GM18520 (cell line): ENCODE measurements around the gene NCKIPSD.

Source experiments
- ATAC-seq: cut with Tn5 transposase; IDR thresholded peaks from one replicate; pipeline ENCODE4 v1.9.1; 2021; ENCODE audit not compliant: unreplicated experiment

The NCKIPSD gene

DNA sequence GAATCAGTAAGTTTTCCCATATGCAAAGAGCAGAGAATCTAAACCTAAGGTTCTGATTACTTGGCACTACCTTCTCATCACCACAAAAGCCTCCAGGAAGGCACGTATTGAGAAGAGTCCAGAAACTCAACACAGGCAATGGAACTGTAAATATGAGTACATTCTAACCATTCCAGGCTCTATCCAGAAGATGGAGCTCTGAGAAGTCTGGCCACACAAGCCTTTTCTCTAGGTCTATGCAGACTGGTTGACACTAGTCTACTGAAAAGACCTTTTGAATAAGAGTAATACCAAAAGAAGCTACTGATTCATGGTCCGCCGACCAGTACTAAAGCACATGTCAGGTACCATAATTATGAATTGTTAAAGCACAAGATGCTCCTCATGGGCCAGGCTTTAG lies 12.2 kb upstream of the NCKIPSD start:
- no peak for ATAC-seq

DNA sequence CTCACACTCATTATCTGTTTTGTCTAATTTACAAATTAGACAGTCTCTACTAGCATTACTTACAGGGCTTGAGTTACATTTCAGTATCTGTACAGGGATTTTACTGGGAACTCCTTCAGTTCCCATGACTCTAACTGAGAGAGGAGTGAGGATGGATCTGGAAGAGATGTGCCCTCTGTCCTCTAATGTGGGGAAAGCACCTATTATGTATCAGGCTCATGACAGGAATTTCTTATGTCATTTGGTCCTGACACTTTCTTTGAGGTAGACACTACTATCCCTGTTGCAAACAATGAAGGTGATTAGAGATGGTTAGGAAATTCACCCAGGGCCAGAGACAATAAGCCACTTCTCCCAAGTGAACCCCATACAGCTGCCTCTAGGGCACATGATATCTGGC lies 10.9 kb upstream of the NCKIPSD start:
- ATAC-seq, result no peak

GRCh38 chr3:48696156-48696555 lies 10.4 kb upstream of the NCKIPSD start:
- ATAC-seq, result no peak

DNA sequence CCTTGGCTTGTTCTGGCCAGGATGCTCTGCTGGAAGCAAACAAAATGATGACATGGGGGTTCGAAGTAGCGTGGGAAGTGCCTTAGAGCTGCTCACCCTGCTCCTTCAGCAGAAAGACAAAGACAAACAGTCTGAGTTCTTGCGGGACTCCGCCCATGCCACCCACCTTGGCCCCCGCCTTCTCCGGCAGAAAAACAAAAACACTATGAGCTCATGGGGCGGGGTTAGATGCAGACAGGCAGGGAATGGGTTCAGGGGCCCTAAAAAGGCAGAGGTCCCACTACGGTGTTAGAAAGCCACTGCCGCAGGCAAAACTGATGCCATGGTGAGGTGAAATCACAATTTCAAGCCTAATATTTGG lies 9.7 kb upstream of the NCKIPSD start:
- ATAC-seq, result no peak

DNA sequence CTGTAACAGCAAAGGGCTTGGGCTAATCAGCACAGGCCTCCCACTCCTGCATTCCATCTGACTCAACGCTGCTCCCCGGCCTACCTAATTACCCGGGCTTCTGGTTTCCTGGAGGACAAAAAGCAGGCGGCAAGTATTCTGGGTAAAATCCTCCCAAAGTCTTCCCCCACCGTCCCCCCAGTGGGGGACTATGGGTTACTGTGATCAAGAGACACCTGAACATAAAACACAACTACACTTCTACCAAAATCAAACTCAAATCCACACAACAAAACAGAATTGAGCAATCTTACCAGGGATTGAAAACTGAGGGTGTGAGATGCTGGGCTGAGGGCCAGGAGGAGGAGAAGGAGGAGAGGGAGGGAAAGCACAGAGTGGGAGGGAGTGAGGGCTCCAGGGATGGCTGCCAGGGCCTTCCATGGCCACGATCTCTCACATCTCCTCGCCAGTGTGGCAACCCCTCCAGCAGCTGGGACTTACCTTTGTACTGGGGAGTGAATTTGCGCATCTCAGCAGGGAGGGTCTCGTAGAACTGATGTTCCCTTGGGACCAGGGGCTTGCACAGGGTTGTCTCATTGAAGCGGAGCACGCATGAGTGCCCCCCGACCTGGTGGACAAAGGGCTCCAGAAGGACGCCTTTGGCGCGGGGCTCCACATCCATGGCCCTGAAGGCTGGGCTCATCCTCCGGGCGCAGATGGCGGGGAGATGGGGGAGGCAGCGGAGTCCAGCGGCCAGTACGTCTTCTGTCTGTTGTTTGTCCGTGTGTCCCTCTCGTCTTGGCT lies 9.1 kb upstream of the NCKIPSD start:
- no peak for ATAC-seq

DNA sequence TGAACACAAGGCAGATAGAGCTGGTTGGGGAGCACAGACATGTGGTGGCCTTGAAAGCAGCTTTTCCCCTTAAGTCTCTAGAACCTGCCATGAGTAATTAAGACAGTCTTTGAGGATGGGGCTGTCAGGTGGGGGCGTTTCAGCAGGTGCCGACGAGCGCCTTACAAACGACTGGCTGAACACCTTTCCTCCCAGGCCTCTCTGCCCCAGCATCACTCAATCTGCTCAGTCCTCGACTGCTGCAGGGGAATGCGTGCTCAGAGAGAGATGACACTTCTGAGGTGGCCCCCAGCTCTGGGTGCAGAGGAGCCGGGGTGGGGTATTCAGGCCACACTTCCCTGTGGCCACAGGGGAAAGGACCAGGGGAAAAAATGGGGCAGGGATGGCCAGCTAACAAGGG lies 8.1 kb upstream of the NCKIPSD start:
- no peak for ATAC-seq

GRCh38 chr3:48692551-48692950 lies 6.8 kb upstream of the NCKIPSD start:
- ATAC-seq, result no peak

DNA sequence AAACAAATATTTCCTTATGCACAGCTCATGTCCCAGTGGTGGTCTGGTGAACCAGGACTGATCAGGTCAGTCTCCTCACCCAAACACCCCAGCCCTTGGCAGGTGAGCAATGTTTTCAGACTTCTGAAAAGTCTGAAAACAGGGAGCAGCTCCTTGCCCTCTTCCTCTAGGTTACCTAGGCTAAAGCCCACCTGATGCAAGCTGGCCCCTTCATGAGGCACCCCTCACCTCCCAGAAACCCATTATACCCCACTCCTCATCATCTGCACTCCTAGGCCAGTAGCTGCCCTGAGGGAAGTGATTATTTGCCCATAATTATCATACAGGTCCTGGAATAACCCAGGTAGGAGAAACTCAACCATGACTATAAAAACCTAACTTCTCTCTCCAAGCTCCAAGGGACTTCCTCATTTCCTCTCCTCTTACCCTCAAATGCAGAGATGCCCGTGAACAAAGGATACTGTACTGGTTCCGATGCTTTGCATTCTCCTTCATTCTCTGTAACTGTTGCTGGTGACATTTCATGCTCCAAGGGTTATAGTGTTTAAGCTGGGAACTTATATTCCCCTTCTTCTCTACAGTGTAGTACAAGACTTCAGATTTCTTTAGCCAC lies 5.2 kb upstream of the NCKIPSD start:
- ATAC-seq, result no peak

DNA sequence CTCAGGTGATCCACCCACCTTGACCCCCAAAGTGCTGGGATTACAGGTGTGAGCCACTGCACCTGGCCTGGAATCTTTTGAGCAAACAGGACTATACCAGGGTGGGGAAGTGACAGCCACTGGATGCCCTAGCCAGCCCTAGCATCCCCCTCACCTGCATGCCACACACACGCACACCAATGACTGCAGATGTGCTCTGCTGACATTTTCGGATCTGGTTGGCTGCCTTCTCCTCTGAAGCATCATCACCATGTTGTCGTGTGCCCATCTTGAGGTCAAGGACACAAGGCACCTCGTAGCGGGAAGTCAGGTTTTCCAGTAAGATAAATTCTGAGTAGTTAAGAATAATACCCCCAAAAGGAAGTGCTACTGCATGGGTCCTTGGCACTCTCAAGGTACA lies 3.7 kb upstream of the NCKIPSD start:
- no peak for ATAC-seq

- ATAC-seq, result no peak
These were observed 3.0 kb upstream of the NCKIPSD start for GRCh38 chr3:48688737-48689075.

- no peak for ATAC-seq
These were observed 2.5 kb upstream of the NCKIPSD start for GRCh38 chr3:48688032-48688736.

DNA sequence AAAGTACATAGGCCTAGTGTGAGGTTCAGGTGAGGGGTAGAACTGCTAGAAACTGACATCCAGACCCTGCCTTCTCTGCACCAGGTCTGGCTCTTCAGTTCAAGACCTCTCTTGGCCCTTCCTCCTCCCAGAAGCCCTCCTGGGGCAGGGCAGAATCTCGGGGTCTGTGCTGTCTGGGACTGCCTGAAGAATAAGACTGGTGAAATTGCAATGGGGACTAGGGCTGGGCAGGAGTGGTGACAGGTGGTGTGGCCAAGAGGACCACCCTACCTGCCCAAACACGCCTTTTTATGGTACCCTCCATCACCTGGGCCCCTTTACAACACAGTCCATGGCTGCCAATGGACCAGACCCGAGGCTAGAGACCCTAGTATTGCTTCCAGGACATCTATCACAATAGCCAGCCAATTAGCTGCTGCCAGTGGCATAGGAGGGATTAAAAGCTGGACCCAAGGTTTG lies 1.5 kb upstream of the NCKIPSD start:
- no peak for ATAC-seq

GRCh38 chr3:48686538-48687219 lies 964 bp upstream of the NCKIPSD start:
- no peak for ATAC-seq

DNA sequence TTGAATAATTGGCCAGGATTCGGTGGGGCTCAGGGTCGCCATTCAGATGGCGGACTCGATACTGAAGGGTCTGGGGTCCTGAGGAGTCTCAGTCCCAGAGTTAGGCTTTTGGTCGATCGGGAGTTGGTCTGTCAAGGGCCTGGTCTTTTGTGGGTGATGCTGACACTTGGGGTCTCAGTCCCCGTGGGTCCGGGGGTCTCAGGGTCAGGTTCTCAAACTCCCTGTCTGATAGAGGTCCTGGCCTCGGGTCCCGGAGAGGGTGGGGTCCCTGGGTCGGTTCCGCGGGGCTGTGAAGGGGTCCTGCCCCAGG lies 467 bp downstream of the NCKIPSD start:
- ATAC-seq, result no peak

GRCh38 chr3:48684480-48685143 lies 1.1 kb downstream of the NCKIPSD start:
- no peak for ATAC-seq

GRCh38 chr3:48684054-48684349 lies 1.7 kb downstream of the NCKIPSD start:
- ATAC-seq, result no peak

GRCh38 chr3:48682786-48683185 lies 2.9 kb downstream of the NCKIPSD start:
- ATAC-seq, result no peak

- no peak for ATAC-seq
These were observed 3.6 kb downstream of the NCKIPSD start for GRCh38 chr3:48681974-48682610.

- no peak for ATAC-seq
These were observed 4.2 kb downstream of the NCKIPSD start for GRCh38 chr3:48681541-48681880.

- no peak for ATAC-seq
These were observed 4.7 kb downstream of the NCKIPSD start for GRCh38 chr3:48680811-48681540.
